NOMO-1 (cell line): ENCODE measurements around the gene HM13.
A peak's percentile ranks its signal among the peaks of the same experiment; 100 is the strongest.
"Not testable (repeated sequence)": the region's sequence is repeated elsewhere in the genome, so short reads cannot be mapped to it uniquely, and the experiment has no call there.

ENCODE experiments used
- DNase-seq, 2 experiments: peaks; one replicate each; lab custom pipeline; 2025; ENCODE audit not compliant: unreplicated experiment in 2 of 2; lab: John Stamatoyannopoulos, UW

The HM13 gene

GRCh38 chr20:31579245-31579644 lies 65.0 kb downstream of the HM13 start:
- no peak for DNase-seq

GRCh38 chr20:31579941-31580651 lies 65.9 kb downstream of the HM13 start:
- DNase-seq = not testable (repeated sequence)

- no peak for DNase-seq
Observed at GRCh38 chr20:31580706-31581105, 66.5 kb downstream of the HM13 start.

GRCh38 chr20:31581391-31581790 lies 67.1 kb downstream of the HM13 start:
- DNase-seq = no peak

- DNase-seq = no peak
Observed at GRCh38 chr20:31587545-31588389, 73.5 kb downstream of the HM13 start.

GRCh38 chr20:31590717-31591225 lies 76.5 kb downstream of the HM13 start:
- no peak for DNase-seq

GRCh38 chr20:31593221-31594001 lies 79.2 kb downstream of the HM13 start:
- no peak for DNase-seq

- no peak for DNase-seq
Observed at GRCh38 chr20:31594002-31594557, 79.8 kb downstream of the HM13 start.

GRCh38 chr20:31594558-31595379 lies 80.5 kb downstream of the HM13 start:
- DNase-seq = no peak

GRCh38 chr20:31595380-31595653 lies 81.1 kb downstream of the HM13 start:
- DNase-seq = no peak

- DNase-seq = no peak
Observed at GRCh38 chr20:31595654-31596411, 81.6 kb downstream of the HM13 start.

GRCh38 chr20:31596412-31596715 lies 82.1 kb downstream of the HM13 start:
- DNase-seq = not testable (repeated sequence)

- no peak for DNase-seq
Observed at GRCh38 chr20:31596831-31597480, 82.7 kb downstream of the HM13 start.

- DNase-seq = no peak
Observed at GRCh38 chr20:31597481-31597855, 83.2 kb downstream of the HM13 start.

- no peak for DNase-seq
Observed at GRCh38 chr20:31602431-31602778, 88.2 kb downstream of the HM13 start.

GRCh38 chr20:31602779-31603441 lies 88.7 kb downstream of the HM13 start:
- peak; percentile 67 to 85 for DNase-seq

- DNase-seq = peak; percentile 75 to 82
Observed at GRCh38 chr20:31603822-31604566, 89.8 kb downstream of the HM13 start.

GRCh38 chr20:31604567-31605030 lies 90.4 kb downstream of the HM13 start:
- DNase-seq = no peak
